Mucosa of stomach (tissue), 1 donor: ENCODE measurements around the gene TMEM9.
"Not testable (repeated sequence)": the region's sequence is repeated elsewhere in the genome, so short reads cannot be mapped to it uniquely, and the experiment has no call there.

ENCODE experiments used
- H3K27me3 ChIP-seq: one replicate; pipeline ENCODE4 v1.7.0; 2013; ENCODE audit warnings: mild to moderate bottlenecking, low read length; ENCODE audit not compliant: control insufficient read depth, insufficient read depth
- H3K36me3 ChIP-seq: one replicate; pipeline ENCODE4 v1.7.0; 2013; ENCODE audit warnings: low read length; ENCODE audit not compliant: control insufficient read depth, insufficient read depth
- H3K4me1 ChIP-seq: one replicate; pipeline ENCODE4 v1.7.0; 2013; ENCODE audit warnings: mild to moderate bottlenecking, low read length; ENCODE audit not compliant: control insufficient read depth, insufficient read depth
- H3K4me3 ChIP-seq: one replicate; pipeline ENCODE4 v1.7.0; 2013; ENCODE audit warnings: low read length
- H3K9ac ChIP-seq: one replicate; pipeline ENCODE4 v1.7.0; 2013; ENCODE audit warnings: mild to moderate bottlenecking, low read length, moderate library complexity
- H3K9me3 ChIP-seq: one replicate; pipeline ENCODE4 v1.7.0; 2013; ENCODE audit warnings: mild to moderate bottlenecking, low read length, moderate library complexity; ENCODE audit not compliant: control insufficient read depth
- donor health status: Pancreatic carcinoma.

The TMEM9 gene

DNA sequence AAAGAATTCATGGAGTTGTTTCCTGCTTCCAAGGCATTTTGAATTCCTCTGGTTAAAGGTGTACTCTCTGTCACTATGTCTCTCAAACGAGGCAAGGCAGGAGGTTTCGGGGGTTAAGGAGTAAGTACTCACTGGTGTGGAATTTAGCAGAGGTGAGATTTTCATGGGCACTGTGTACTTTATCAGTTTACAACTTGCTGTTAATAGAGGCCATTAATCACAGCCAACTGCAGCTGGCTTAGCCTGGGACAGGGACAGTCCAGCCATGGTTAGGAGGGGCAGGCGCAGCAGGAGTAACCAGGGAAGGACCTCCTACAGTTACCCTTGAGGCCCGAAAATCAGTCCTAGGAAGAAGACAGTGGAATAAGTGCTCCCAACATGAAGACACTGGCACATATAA is 18.1 kb upstream of the TMEM9 start:
- no peaks in the 10 kb centered on the region for H3K36me3 ChIP-seq
- no peak overlapping the region for H3K4me3 ChIP-seq
- H3K4me1 ChIP-seq: peaks cover 50% of the 10 kb centered on the region
- no peak overlapping the region for H3K9ac ChIP-seq
- H3K27me3 ChIP-seq: no peaks in the 10 kb centered on the region
- H3K9me3 ChIP-seq: no peaks in the 10 kb centered on the region

- no peaks in the 10 kb centered on the region for H3K9me3 ChIP-seq
- H3K36me3 ChIP-seq: no peaks in the 10 kb centered on the region
- H3K4me3 ChIP-seq: peak overlapping the region; percentile 69
- peaks cover 40% of the 10 kb centered on the region for H3K4me1 ChIP-seq
- peak overlapping the region; percentile 85 for H3K9ac ChIP-seq
- no peaks in the 10 kb centered on the region for H3K27me3 ChIP-seq
These were observed 17.1 kb upstream of the TMEM9 start for GRCh38 chr1:201171063-201172036.

DNA sequence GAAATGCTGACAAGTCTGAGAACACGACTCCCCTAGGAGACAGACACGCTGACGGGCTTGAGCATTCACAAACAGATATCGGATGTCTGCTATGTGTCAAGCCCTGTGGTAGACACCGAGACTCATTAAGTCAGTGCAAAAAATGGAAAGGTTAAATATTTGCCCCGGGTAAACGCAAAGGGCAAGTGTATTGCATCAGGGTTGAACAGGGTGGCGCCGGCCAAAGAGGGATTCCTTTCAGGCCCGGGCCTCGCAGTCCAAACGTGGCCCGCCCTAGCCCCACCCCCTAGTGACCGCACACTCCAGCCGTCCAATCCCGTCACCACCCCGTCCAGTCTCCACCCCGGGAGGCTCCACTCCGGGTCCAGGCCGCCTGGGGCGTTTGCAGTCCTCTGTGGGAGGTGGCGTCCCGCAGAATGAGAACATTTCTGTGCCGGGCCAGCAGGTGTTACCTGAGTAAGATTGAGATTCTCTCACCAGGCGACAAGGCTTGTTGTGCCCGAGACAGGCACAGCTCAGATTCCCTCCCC is 16.3 kb upstream of the TMEM9 start:
- H3K9me3 ChIP-seq: no peaks in the 10 kb centered on the region
- peak overlapping the region; percentile 69 for H3K4me3 ChIP-seq
- H3K36me3 ChIP-seq: no peaks in the 10 kb centered on the region
- H3K27me3 ChIP-seq: no peaks in the 10 kb centered on the region
- peaks cover 33% of the 10 kb centered on the region for H3K4me1 ChIP-seq
- H3K9ac ChIP-seq: peak overlapping the region; percentile 85

GRCh38 chr1:201169971-201170532 is 15.8 kb upstream of the TMEM9 start:
- Histone ChIP-seq H3K36me3 (no peaks in the 10 kb centered on the region), H3K9me3 (no peaks in the 10 kb centered on the region), H3K4me1 (peaks cover 29% of the 10 kb centered on the region), H3K27me3 (no peaks in the 10 kb centered on the region), H3K9ac (no peak overlapping the region), H3K4me3 (no peak overlapping the region)

GRCh38 chr1:201169203-201169602 is 14.9 kb upstream of the TMEM9 start:
- Histone ChIP-seq H3K9me3 (no peaks in the 10 kb centered on the region), H3K27me3 (no peaks in the 10 kb centered on the region), H3K36me3 (no peaks in the 10 kb centered on the region), H3K9ac (no peak overlapping the region), H3K4me1 (peaks cover 24% of the 10 kb centered on the region), H3K4me3 (no peak overlapping the region)

- H3K36me3 ChIP-seq: no peaks in the 10 kb centered on the region
- H3K9me3 ChIP-seq: no peaks in the 10 kb centered on the region
- H3K4me1 ChIP-seq: peaks cover 20% of the 10 kb centered on the region
These were observed 13.0 kb upstream of the TMEM9 start for GRCh38 chr1:201167041-201167991.

GRCh38 chr1:201164645-201165044 is 10.4 kb upstream of the TMEM9 start:
- Histone ChIP-seq H3K9ac (no peak overlapping the region), H3K4me3 (no peak overlapping the region), H3K27me3 (no peaks in the 10 kb centered on the region), H3K9me3 (no peaks in the 10 kb centered on the region), H3K36me3 (no peaks in the 10 kb centered on the region), H3K4me1 (no peaks in the 10 kb centered on the region)

More at GRCh38 chr1:201167041-201167991, 13.0 kb upstream of the TMEM9 start:
- Histone ChIP-seq H3K9ac (no peak overlapping the region), H3K4me3 (no peak overlapping the region), H3K27me3 (no peaks in the 10 kb centered on the region)

DNA sequence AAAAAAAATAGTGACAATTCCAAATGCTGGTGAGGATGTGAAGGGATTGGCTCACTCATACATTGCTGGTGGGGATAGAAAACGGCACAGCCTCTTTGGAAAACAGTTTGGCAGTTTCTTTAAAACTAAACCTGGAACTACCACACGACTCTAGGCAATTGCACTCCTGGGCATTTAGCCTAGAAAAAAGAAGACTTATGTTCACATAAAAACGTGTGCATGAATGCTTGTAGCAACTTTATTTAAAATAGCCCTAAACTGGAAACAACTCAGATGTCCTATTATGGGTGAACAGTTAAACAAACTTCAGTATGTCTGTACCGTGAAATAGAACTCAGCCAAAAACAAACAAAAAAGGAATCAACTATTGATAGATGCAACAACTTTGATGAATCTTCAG is 9.4 kb upstream of the TMEM9 start:
- no peaks in the 10 kb centered on the region for H3K9me3 ChIP-seq
- H3K4me1 ChIP-seq: no peaks in the 10 kb centered on the region
- H3K27me3 ChIP-seq: no peaks in the 10 kb centered on the region
- no peak overlapping the region for H3K9ac ChIP-seq
- H3K36me3 ChIP-seq: no peaks in the 10 kb centered on the region
- H3K4me3 ChIP-seq: no peak overlapping the region

DNA sequence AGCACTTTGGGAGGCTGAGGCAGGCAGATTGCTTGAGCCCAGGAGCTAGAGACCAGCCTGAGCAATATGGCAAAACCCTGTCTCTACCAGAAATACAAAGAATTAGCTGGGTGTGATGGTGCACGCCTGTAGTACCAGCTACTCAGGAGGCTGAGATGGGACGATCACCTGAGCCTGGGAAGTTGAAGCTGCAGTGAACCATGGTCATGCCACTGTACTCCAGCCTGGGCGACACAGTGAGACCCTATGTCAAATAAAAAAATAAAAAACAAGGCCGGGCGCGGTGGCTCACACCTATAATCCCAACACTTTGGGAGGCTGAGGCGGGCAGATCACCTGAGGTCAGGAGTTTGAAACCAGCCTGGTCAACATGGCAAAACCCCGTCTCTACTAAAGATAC is 8.8 kb upstream of the TMEM9 start:
- H3K4me3 ChIP-seq, H3K27me3 ChIP-seq, H3K9me3 ChIP-seq, H3K9ac ChIP-seq, H3K36me3 ChIP-seq, H3K4me1 ChIP-seq: not testable (repeated sequence)

DNA sequence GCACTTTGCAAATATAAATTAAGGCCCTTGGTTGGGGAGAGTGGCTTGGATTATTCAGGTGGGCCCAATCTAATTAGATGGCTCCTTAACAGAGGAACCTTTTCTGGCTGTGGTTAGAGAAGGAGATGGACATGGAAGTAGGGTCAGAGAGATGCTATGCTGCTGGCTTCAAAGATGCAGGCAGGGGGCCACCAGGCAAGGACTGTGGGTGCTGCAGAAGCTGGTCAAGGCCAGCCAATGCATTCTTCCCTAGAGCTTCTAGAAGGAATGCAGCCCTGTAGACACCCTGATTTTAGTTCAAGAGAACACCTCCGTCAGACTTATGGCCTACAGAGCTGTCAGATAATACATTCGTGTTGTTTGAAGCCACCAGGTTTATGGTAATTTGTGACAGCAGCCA is 3.7 kb upstream of the TMEM9 start:
- H3K9ac ChIP-seq: no peak overlapping the region
- peaks cover 11% of the 10 kb centered on the region for H3K4me1 ChIP-seq
- H3K27me3 ChIP-seq: no peaks in the 10 kb centered on the region
- H3K4me3 ChIP-seq: no peak overlapping the region
- no peaks in the 10 kb centered on the region for H3K36me3 ChIP-seq
- no peaks in the 10 kb centered on the region for H3K9me3 ChIP-seq

- no peak overlapping the region for H3K4me3 ChIP-seq
- H3K4me1 ChIP-seq: peaks cover 11% of the 10 kb centered on the region
- no peaks in the 10 kb centered on the region for H3K27me3 ChIP-seq
- H3K9ac ChIP-seq: no peak overlapping the region
- no peaks in the 10 kb centered on the region for H3K9me3 ChIP-seq
- no peaks in the 10 kb centered on the region for H3K36me3 ChIP-seq
These were observed 2.5 kb upstream of the TMEM9 start for GRCh38 chr1:201156819-201157218.
